HG02852 (cell line): ENCODE data around the gene TMEM150C.

Experiments
- ATAC-seq: cut with Tn5 transposase; IDR thresholded peaks from one replicate; pipeline ENCODE4 v1.9.1; 2021; ENCODE audit warnings: mild to moderate bottlenecking, moderate library complexity; ENCODE audit not compliant: unreplicated experiment

TMEM150C gene

GRCh38 chr4:82561786-82562563 is at the start of gene TMEM150C:
Gene TMEM150C (minus strand): TSS chr4:82561988. CDS start chr4:82504657, 57,331 bp downstream.
- ATAC-seq: no peak

- ATAC-seq: no peak
Measured at GRCh38 chr4:82611527-82611926, 49.7 kb upstream of the TMEM150C start.

- ATAC-seq: no peak
Measured at GRCh38 chr4:82610041-82610440, 48.3 kb upstream of the TMEM150C start.

DNA sequence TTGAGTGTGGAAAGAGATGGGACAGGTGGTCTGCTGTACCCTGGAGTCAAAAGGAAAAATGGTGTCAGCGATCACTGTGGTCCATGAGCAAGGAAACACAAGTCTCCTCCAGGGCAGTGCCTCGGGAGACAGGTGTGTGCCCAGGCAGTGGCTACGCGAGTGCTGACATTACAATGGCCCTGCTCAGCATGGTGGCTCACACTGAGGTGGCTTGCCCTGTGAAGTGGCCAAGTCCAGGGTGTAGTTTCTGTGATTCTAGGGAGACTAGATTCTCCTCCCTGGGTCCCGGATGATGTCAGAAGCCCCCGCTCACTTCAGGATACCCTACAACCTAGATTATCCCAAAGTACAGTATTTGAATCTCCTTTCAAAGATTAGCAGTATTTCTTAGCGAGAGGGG is 44.8 kb upstream of the TMEM150C start:
- ATAC-seq: no peak

DNA sequence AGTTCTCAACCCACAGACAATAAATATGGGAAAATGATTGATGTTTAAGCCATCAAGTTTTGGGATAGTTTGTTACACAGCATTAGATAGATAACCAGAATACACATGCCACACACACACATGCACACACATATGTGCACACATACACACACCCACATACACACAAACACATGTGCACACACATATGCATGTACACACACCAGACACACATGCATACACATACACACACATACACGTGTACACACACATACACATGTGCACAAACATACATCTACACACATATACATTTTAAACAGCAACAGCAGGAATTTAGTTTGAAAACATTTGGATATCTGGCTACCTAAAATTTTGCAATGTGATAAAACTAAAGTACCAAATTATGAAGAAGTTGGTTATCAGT is 42.7 kb upstream of the TMEM150C start:
- no peak for ATAC-seq

- ATAC-seq: no peak
Measured at GRCh38 chr4:82601242-82602015, 39.6 kb upstream of the TMEM150C start.

GRCh38 chr4:82599336-82599735 is 37.5 kb upstream of the TMEM150C start:
- ATAC-seq: no peak

GRCh38 chr4:82594456-82594855 is 32.7 kb upstream of the TMEM150C start:
- ATAC-seq: no peak

- no peak for ATAC-seq
Measured at GRCh38 chr4:82593411-82593810, 31.6 kb upstream of the TMEM150C start.

GRCh38 chr4:82592639-82593038 is 30.9 kb upstream of the TMEM150C start:
- no peak for ATAC-seq

- no peak for ATAC-seq
Measured at GRCh38 chr4:82591592-82591991, 29.8 kb upstream of the TMEM150C start.

GRCh38 chr4:82589756-82590155 is 28.0 kb upstream of the TMEM150C start:
- no peak for ATAC-seq

DNA sequence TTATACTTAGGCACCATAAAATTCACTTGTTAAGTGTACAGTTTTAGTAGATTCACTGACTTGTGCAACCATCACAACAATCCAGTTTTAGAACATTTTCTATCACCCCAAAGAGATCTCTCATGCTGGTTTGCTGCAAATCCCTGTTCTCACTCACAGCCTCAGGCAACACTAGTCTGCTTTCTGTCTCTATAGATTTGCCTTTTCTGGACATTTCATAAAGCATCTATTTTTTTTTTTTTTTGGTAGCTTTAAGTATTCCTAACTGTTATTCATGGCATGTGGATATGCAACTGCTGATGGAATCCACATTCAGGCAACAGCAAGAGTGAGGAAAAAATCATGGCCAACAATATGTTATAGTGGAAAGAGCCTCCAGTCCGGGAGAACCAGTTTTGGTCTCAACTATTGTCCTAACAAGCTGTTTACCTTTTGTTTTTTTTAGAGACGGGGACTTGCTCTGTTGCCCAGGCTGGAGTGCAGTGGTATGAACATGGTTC is 27.0 kb upstream of the TMEM150C start:
- no peak for ATAC-seq

- no peak for ATAC-seq
Measured at GRCh38 chr4:82587826-82588540, 26.2 kb upstream of the TMEM150C start.

DNA sequence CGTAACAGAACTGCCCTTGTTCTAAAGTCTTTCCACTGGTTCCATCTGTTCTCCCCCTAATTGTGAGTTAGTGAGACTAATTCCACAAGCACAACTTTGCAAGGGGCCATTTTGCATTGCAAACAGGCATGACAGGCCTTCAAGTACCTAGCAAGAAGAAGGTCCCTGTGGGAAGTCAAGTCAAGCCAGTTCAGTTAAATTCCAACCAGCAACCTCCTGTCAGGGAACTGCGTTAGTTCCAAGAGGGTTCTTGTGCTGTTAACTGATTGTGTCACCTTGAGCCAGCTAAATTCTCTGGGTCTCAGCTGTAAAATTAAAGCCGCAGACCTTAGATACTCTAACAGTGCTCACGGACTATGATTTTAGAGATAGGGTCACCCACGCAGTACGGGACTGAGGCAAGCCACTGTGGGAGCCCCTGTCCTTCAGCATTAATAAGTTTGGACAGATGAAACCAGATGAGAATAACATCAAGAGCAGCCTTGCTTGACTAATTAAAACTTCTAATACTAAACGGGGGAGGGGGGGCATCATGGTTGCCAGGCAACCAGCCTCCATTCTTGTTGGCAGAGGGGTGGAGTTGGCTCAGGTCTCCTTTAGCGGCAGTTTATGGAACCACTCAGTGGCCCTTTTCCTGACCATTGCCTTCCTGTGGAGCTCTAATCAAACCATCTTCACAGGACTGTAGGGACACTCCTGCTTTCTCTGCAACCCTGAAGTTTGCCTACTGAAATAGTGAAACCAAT is 24.1 kb upstream of the TMEM150C start:
- ATAC-seq: no peak

- no peak for ATAC-seq
Measured at GRCh38 chr4:82584931-82585330, 23.1 kb upstream of the TMEM150C start.

DNA sequence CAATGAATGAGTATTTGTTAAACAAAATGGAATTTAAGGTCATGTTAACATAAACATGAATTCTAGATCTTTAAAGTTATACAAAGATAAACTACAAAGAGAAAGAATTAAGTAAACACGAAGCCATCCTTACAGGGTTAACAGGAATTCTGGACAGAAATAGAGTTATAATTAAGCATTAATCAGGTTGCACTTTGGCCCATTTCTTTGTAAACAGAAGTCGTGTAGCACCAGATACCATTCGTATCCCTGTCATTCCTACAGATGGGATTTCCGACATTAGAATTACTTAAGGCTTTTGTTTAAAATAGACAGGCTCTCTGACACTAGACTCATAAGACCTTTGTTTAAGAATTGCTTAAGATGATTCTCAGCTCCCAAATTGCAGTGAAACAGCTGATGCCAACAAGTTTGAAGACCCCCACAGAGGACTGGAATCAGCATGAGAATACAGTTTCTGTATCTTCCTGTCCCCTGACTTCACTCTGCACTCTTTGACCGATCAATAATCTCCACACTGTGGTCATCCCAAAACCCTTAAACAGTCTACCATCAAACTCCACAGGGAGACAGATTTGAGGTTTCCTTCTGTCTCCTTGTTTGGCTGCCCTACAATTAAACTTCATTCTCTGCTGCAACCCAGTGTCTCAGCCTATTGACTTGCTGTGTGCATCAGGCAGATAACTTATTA is 22.3 kb upstream of the TMEM150C start:
- no peak for ATAC-seq

DNA sequence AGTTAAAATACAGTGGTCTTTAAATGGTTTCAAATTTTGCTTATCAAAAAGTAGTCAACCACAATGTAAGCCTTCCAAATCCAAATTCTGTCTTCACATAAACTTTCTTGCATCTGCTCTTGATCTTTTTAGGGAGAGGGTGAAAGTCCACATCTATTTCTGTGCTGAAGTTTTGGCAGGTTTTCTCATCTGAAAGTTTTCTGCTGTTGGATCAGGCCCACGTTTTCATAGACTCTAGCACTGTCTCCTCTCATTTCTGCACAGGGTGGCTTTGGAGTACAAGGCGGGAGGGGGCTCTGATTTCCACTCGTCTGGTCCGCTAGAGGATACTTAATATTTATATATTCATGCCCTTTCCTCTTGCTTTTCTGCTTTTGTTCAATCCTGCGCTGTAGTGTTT is 18.1 kb upstream of the TMEM150C start:
- ATAC-seq: no peak

DNA sequence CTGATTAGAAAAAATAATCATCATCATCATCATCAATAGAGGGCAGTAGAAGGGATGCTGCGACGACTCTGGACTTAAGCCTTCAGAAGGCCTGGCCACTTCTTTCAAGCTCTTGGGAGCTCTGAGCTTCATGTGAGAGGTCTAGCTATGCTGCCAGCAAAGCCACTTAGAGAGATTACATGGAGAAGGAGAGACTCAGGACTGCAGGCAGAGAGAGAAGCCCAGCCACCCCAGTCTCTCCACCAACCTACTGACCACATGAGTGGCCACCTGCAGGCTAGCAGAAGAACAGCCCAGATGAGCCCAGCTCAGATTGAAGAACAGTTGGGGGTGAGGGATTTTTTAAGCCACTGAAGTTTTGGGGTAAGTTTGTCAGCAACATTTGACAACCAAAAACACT is 17.1 kb upstream of the TMEM150C start:
- ATAC-seq: no peak

DNA sequence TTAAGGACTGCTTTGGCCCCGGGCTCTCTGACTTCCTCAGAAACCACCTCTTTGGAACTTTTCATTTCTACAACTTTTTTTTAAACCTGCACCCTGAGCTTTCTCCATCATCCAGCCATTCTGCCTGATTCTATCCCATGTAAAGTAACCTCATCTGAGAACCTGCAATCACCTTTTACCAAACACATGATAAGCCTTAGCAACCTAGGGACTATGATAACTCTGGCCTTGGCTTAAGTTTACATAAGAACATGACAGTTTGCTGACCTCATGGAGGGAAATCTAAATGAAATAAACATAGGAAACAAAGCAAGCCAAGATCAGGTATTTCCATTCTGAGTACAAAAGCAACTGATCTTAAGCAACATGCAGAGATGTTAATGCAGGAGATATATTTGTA is 15.7 kb upstream of the TMEM150C start:
- no peak for ATAC-seq
